ENCODE data around the gene ANKRD6.

ANKRD6 gene

GRCh38 chr6:89438248-89438647, 5.3 kb downstream of the ANKRD6 start:
- H3K4me3 Mint-ChIP-seq: no peak overlapping the region

GRCh38 chr6:89439014-89439413, 6.1 kb downstream of the ANKRD6 start:
- DNase-seq (no peak), ATAC-seq (no peak)
- peaks cover 13% of the 10 kb centered on the region for H3K4me1 Mint-ChIP-seq

More at GRCh38 chr6:89438248-89438647, 5.3 kb downstream of the ANKRD6 start:
- Mint-ChIP-seq H3K27me3 (peaks cover 23% of the 10 kb centered on the region), H3K27ac (no peak overlapping the region), H3K4me1 (peaks cover 18% of the 10 kb centered on the region), H3K9me3 (no peaks in the 10 kb centered on the region)
- ATAC-seq: no peak
- DNase-seq: no peak

GRCh38 chr6:89440200-89440599, 7.2 kb downstream of the ANKRD6 start:
- Mint-ChIP-seq H3K27ac (no peak overlapping the region), H3K9me3 (no peaks in the 10 kb centered on the region), H3K27me3 (peaks cover 13% of the 10 kb centered on the region), H3K4me1 (peaks cover 4% of the 10 kb centered on the region), H3K4me3 (no peak overlapping the region)
- ATAC-seq (no peak), DNase-seq (no peak)

More at GRCh38 chr6:89439014-89439413, 6.1 kb downstream of the ANKRD6 start:
- Mint-ChIP-seq H3K27ac (no peak overlapping the region), H3K9me3 (no peaks in the 10 kb centered on the region), H3K4me3 (no peak overlapping the region), H3K27me3 (peaks cover 21% of the 10 kb centered on the region)

GRCh38 chr6:89443658-89444057, 10.7 kb downstream of the ANKRD6 start:
- peaks cover 7% of the 10 kb centered on the region for H3K27me3 Mint-ChIP-seq
- no peak overlapping the region for H3K27ac Mint-ChIP-seq
- ATAC-seq (no peak), DNase-seq (no peak)
- no peaks in the 10 kb centered on the region for H3K9me3 Mint-ChIP-seq
- H3K4me3 Mint-ChIP-seq: no peak overlapping the region
- no peaks in the 10 kb centered on the region for H3K4me1 Mint-ChIP-seq

- Mint-ChIP-seq H3K27ac (no peak overlapping the region), H3K9me3 (no peaks in the 10 kb centered on the region), H3K4me1 (no peaks in the 10 kb centered on the region), H3K4me3 (no peak overlapping the region), H3K27me3 (no peaks in the 10 kb centered on the region)
- no peak for ATAC-seq
- no peak for DNase-seq
Observed at GRCh38 chr6:89449193-89449592, 16.2 kb downstream of the ANKRD6 start.

- Mint-ChIP-seq H3K27me3 (no peaks in the 10 kb centered on the region), H3K27ac (no peak overlapping the region)
Observed at GRCh38 chr6:89452281-89452680, 19.3 kb downstream of the ANKRD6 start.

GRCh38 chr6:89454300-89454699, 21.3 kb downstream of the ANKRD6 start:
- ATAC-seq: no peak
- H3K4me1 Mint-ChIP-seq: no peaks in the 10 kb centered on the region
- H3K27ac Mint-ChIP-seq: no peak overlapping the region
- H3K4me3 Mint-ChIP-seq: no peak overlapping the region
- peaks cover 0 to 10% of the 10 kb centered on the region in 2 donors for H3K9me3 Mint-ChIP-seq
- no peaks in the 10 kb centered on the region for H3K27me3 Mint-ChIP-seq
- no peak for DNase-seq

More at GRCh38 chr6:89452281-89452680, 19.3 kb downstream of the ANKRD6 start:
- Mint-ChIP-seq H3K4me3 (no peak overlapping the region), H3K9me3 (peaks cover 0 to 10% of the 10 kb centered on the region in 2 donors), H3K4me1 (no peaks in the 10 kb centered on the region)
- ATAC-seq (no peak), DNase-seq (no peak)

GRCh38 chr6:89458704-89459103, 25.8 kb downstream of the ANKRD6 start:
- Mint-ChIP-seq H3K27me3 (no peaks in the 10 kb centered on the region), H3K27ac (no peak overlapping the region), H3K9me3 (peaks cover 0 to 10% of the 10 kb centered on the region in 2 donors), H3K4me1 (no peaks in the 10 kb centered on the region), H3K4me3 (no peak overlapping the region)
- no peak for ATAC-seq
- DNase-seq: no peak

GRCh38 chr6:89459501-89459900, 26.5 kb downstream of the ANKRD6 start:
- Mint-ChIP-seq H3K27ac (peak overlapping the region in 1 of 2 donors; percentile 12), H3K9me3 (peaks cover 0 to 10% of the 10 kb centered on the region in 2 donors), H3K4me1 (no peaks in the 10 kb centered on the region), H3K4me3 (no peak overlapping the region), H3K27me3 (no peaks in the 10 kb centered on the region)
- no peak for ATAC-seq
- no peak for DNase-seq

- no peak overlapping the region for H3K27ac Mint-ChIP-seq
- ATAC-seq (no peak), DNase-seq (no peak)
- H3K4me3 Mint-ChIP-seq: no peak overlapping the region
- H3K27me3 Mint-ChIP-seq: no peaks in the 10 kb centered on the region
- peaks cover 0 to 10% of the 10 kb centered on the region in 2 donors for H3K9me3 Mint-ChIP-seq
- H3K4me1 Mint-ChIP-seq: no peaks in the 10 kb centered on the region
Observed at GRCh38 chr6:89460713-89461112, 27.8 kb downstream of the ANKRD6 start.

- no peaks in the 10 kb centered on the region for H3K9me3 Mint-ChIP-seq
Observed at GRCh38 chr6:89462503-89462902, 29.6 kb downstream of the ANKRD6 start.

GRCh38 chr6:89464295-89464694, 31.3 kb downstream of the ANKRD6 start:
- no peak overlapping the region for H3K27ac Mint-ChIP-seq
- DNase-seq (no peak), ATAC-seq (no peak)
- H3K4me3 Mint-ChIP-seq: no peak overlapping the region
- no peaks in the 10 kb centered on the region for H3K27me3 Mint-ChIP-seq
- H3K4me1 Mint-ChIP-seq: no peaks in the 10 kb centered on the region
- no peaks in the 10 kb centered on the region for H3K9me3 Mint-ChIP-seq

More at GRCh38 chr6:89462503-89462902, 29.6 kb downstream of the ANKRD6 start:
- DNase-seq (no peak), ATAC-seq (no peak)
- Mint-ChIP-seq H3K27me3 (no peaks in the 10 kb centered on the region), H3K4me3 (no peak overlapping the region), H3K4me1 (no peaks in the 10 kb centered on the region), H3K27ac (no peak overlapping the region)

- H3K27ac Mint-ChIP-seq: no peak overlapping the region
- ATAC-seq: no peak
Observed at GRCh38 chr6:89467437-89467836, 34.5 kb downstream of the ANKRD6 start.

GRCh38 chr6:89468998-89469397, 36.0 kb downstream of the ANKRD6 start:
- Mint-ChIP-seq H3K4me1 (peaks cover 8% of the 10 kb centered on the region), H3K27ac (no peak overlapping the region), H3K4me3 (no peak overlapping the region), H3K27me3 (no peaks in the 10 kb centered on the region), H3K9me3 (no peaks in the 10 kb centered on the region)
- ATAC-seq: no peak
- DNase-seq: no peak

More at GRCh38 chr6:89467437-89467836, 34.5 kb downstream of the ANKRD6 start:
- Mint-ChIP-seq H3K9me3 (no peaks in the 10 kb centered on the region), H3K4me3 (no peak overlapping the region), H3K4me1 (peaks cover 3% of the 10 kb centered on the region), H3K27me3 (no peaks in the 10 kb centered on the region)
- no peak for DNase-seq

GRCh38 chr6:89471287-89471867, 38.4 kb downstream of the ANKRD6 start:
- H3K27me3 Mint-ChIP-seq: no peaks in the 10 kb centered on the region
- DNase-seq: no peak
- ATAC-seq: no peak
- H3K9me3 Mint-ChIP-seq: no peaks in the 10 kb centered on the region
- H3K4me3 Mint-ChIP-seq: no peak overlapping the region
- H3K4me1 Mint-ChIP-seq: peaks cover 26% of the 10 kb centered on the region
- no peak overlapping the region for H3K27ac Mint-ChIP-seq

- peak overlapping the region; percentile 15 to 59 for H3K4me3 Mint-ChIP-seq
- H3K4me1 Mint-ChIP-seq: peaks cover 29% of the 10 kb centered on the region
- no peaks in the 10 kb centered on the region for H3K27me3 Mint-ChIP-seq
- H3K27ac Mint-ChIP-seq: no peak overlapping the region
- DNase-seq: no peak
- peak; percentile 3 for ATAC-seq
- no peaks in the 10 kb centered on the region for H3K9me3 Mint-ChIP-seq
Observed at GRCh38 chr6:89475101-89475500, 42.1 kb downstream of the ANKRD6 start.

- H3K27me3 Mint-ChIP-seq: no peaks in the 10 kb centered on the region
- H3K27ac Mint-ChIP-seq: no peak overlapping the region
- DNase-seq (peak; percentile 10 to 28), ATAC-seq (peak; percentile 91)
- peaks cover 32% of the 10 kb centered on the region for H3K4me1 Mint-ChIP-seq
- H3K9me3 Mint-ChIP-seq: no peaks in the 10 kb centered on the region
- H3K4me3 Mint-ChIP-seq: peak overlapping the region; percentile 50 to 59
Observed at GRCh38 chr6:89475634-89476033, 42.7 kb downstream of the ANKRD6 start.

All from stimulated activated naive CD8-positive, alpha-beta T cell treated with anti-CD3 and anti-CD28 coated beads, Interleukin-15, amount 100 ng/mL, for 72 hours (primary cell).